ENCODE measurements around the gene SLC35B1.
A peak's percentile ranks its signal among the peaks of the same experiment; 100 is the strongest.

The SLC35B1 gene, protein sequence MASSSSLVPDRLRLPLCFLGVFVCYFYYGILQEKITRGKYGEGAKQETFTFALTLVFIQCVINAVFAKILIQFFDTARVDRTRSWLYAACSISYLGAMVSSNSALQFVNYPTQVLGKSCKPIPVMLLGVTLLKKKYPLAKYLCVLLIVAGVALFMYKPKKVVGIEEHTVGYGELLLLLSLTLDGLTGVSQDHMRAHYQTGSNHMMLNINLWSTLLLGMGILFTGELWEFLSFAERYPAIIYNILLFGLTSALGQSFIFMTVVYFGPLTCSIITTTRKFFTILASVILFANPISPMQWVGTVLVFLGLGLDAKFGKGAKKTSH

DNA sequence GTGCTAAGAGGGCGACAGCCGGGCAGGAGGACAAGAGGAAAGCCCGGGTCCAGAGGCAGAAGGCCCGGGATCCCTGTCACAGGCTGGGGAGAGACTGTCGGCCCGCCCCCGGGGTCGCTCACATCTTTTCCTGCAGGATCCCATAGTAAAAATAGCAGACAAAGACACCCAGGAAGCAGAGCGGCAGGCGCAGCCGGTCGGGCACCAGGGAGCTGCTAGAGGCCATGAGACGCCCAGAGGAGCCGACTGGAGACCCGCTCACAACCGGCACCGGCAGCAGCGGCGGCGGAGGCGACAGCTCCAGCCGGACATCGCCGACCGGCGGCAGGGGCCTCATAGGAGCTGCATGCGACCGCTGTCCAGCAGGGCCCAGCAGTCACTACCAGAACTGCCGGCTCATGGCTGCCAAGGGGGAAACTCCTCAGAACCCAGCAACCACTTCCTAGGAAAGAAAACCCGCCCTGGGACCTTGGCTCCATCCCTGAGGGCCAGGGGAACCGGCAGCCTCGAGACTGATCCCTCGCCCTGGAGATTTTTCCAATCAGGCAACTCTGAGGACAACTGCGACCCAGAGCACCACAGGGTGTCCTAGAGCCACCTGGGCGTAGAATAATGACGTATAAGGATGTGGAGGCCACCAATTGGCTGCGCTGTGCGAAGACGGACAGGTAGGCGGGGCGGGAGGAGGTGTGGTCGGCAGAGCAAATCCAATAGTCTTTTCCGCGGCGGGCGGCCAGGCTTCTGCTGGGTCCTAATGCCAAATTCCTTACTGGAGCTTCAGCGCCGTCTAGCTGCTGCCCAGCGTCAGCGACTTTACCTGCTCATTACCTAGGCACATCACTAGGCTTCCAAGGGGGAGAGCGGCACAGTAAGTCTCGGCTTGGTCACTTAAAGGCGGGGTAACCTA, at the start of gene SLC35B1:
Gene SLC35B1, minus strand, starts transcription at position 357 of the 907 bp plus-strand sequence. Its CDS starts 131 bp downstream, at position 226.
- DNase-seq = peak; percentile 99

DNA sequence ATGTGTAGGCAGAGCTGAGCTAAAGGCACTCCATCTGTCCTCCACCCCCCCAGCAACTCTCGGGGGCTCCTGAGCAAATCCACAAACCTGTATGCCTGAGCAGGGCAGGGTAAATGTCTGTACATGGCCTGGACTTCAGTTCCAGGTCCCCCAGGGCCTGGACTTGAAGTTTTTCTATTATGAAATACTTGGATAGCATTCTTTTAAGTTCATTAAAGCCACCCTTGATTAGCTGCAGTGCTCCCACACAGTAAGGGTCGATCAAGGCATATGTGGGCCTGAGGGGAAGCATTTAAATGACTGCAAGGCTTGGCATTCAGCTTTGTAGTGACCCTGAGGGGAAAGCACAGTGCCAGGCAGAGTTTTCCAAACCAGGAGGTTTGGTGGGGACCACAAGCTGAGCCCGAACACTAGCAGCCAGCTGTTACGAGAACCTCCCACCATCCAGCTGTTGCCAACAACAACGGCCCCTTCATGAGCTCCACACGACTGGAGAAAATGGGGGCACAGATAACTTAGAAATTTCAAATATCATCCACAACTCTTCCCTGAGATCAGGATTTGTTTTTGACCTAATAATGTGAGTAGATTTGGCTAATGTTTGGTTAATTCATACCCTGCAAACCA, 49.5 kb upstream of the SLC35B1 start:
- no peak for DNase-seq

DNA sequence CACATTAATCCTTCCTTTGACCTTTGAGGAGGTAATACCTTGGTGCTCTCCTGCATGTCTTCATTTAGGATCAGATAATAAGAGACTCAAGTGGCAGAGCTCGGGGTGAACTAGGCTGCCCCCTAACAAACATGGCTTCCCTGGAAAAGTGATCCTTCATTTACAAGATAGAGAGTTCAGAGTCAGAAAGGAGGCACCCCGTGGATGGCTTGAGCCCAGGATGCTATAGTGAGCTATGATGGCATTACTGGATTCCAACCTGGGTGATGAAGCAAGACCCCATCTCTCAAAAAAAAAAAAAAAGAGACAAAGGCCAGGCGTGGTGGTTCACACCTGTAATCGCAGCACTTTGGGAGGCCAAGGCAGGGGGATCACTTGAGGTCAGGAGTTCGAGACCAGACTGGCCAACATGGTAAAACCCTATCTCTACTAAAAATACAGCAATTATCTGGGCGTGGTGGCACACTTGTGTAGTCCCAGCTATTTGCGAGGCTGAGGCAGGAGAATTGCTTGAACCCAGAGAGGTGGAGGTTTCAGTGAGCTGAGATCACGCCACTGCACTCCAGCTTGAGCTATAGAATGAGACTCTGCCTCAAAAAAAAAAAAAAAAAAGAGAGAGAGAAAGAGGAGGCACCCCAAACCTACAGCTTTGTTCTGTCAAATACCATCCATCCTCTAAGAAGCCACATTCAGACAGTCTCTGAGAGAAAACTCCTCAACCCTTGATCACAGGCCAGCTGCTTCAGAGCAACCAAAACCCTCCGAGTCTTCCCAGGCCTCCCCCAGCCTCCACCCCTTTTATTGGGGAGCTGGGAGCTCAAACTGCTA, 48.8 kb upstream of the SLC35B1 start:
- no peak for DNase-seq

DNA sequence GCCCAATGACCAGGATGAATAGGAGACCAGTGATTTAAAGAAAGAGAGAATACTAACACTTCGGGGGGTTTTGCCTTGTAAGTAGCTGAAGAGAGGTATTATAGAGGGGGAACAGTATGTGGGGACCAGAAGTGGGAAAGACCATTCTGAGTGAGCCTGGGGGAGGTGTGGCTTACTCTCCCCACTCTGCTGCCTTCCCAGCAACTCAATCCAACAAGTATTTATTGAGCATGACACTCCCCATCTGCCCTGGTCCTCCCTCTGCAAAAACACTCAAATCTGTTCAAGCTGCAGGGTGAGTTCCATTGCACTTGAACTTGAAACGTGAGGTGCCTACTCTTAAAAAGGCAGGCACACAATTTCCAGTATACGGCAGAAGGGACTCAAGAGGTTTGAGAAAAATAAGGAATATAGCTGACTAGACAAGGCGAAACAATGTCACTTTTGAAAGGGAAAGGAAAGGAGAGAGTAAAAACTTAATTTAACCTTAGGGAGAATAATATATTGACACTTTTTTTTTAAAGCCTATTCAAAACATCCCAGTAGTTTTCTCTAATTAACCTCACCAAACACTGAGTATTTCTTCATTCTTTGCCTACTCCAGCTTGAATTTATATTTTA, 48.0 kb upstream of the SLC35B1 start:
- no peak for DNase-seq

DNA sequence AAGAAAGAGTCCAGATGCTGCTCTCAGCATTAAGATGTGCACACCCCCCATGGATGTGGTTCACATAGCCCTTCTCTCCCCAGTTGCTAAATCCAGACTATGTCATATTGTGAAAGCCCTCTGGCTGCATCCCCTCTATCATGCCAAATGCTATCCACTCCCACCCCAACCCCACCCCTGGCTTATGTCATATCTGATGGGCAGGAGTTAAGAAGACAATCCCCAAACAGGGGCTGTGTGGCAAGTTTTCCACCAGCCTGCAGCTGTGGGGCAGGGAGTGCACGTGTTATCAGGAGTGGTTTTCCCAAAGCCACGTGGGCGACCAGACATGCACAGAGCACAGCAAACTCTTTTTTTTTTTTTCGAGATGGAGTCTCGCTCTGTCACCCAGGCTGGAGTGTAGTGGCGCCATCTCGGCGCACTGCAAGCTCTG, 46.2 kb upstream of the SLC35B1 start:
- no peak for DNase-seq

DNA sequence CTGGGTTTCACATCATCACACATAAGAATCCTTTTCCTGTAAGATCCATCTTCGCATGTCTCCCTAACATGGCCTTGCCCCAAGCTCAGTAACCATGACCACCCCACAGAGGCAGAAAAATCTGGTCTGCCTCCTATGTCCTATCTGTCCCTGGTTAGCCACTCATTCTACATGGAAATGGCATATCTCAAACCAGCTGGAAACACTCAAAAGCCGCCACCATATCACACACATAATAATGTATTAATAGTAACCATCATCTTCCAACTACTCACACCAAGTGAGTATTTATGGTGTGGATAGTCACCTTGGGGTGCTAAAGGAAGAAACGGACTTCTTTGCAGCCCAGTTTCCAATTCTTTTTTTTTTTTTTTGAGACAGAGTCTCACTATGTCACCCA, 44.7 kb upstream of the SLC35B1 start:
- no peak for DNase-seq

DNA sequence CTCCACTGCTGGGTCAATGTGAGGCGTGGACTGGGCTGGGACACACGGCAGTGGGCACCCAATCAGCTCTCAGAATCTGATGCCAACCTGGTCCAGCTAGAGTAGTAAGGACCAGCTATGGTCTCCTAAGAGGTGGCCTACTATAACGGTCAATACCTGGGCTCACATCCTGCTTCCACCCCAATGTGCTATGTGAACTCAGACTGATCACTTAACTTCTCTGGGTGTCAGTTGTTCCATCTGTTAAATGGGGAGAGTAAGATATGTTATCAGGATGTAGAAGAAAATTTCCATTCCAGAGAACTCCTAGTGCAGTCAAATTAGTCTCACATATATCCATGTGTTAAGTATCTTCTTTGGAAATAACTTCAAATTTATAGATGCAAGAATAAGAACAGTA, 42.0 kb upstream of the SLC35B1 start:
- no peak for DNase-seq

DNA sequence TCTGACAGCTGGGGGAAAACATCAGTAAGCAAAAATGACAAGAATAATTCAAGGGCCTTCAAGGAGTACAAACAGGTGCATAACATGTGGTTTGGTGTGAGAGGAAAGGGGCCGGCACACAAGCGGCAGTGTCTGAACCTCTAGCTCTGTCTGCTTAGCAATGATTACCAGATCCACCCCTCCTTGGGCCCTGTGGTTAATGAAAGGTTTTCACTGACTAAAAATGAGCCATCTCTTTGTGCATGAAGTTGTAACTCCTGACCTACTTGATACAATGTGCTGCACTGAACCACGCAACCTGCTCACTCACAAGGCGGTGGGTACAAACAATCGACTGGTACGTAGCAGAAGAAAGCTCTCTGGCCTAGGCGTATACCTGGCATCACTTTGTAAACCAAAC, 41.0 kb upstream of the SLC35B1 start:
- DNase-seq = peak; percentile 80

DNA sequence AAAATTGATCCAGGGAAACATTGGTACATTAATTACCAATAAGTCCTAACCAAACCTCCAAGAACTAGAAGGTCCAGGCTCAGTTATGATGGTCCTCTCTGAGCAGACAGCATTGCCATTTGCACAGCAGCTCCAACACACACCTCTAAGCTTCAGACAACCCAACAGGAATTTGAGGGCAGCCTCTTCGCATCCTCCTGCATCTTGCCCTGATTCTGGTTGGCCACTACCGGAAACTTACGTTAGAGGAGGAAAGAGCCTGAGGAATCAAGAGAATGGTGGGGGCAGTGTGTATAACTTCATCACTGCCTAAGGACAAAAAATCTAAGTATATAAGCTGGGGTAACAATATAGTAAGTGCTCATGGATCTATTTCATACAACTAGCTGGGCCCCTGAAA, 40.5 kb upstream of the SLC35B1 start:
- DNase-seq = peak; percentile 62

DNA sequence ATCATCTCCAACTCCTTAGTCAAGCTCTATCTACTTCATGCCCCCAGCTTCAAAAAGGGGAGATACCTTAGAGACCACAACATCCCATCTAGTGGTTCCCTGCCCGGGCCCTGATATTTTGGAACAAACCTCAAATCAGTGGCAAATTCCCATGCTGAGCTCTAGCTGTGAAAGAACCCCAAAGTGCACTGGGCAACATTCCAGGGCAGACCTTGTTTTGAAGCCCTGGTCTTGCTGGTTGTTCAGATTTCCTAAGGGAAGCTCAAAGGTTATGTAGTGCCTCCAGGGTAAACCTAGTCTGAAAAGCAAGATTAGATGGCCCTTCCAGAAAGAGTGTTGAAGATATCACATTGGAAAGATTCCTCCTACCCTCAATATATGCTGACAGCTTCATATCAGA, 39.9 kb upstream of the SLC35B1 start:
- no peak for DNase-seq

DNA sequence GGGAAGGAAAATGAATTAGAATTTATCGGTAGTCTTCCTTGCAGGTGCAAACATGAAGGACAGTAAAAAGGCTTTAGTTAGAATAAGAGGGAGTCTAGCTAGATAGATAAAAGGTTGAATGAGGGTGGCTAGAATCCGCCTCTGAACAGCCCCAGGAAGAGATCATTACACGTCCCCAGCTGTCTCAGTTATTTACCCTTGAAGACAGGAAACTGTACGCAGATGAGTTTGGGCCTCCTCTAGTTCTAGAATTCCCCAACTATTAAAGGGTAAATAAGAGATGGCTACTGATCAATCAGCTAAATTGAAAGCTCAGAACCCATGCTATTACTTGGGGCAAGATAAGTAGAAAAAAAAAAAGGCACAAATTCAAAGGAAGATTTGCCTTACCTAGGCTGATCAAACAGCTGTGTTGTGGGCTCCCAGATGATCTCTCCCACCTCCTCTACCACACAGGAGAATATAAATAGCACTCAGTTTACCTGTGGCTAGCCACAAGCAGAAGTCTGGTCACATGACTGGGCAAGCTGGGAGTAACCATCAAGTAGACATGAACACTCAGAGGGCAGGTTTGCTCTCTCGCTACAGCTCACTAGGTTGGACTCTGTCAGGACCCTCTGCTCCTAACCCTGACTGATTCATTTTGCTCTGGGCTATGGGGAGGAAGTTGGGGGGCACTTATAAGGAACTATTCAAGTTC, 39.2 kb upstream of the SLC35B1 start:
- peak; percentile 77 for DNase-seq

DNA sequence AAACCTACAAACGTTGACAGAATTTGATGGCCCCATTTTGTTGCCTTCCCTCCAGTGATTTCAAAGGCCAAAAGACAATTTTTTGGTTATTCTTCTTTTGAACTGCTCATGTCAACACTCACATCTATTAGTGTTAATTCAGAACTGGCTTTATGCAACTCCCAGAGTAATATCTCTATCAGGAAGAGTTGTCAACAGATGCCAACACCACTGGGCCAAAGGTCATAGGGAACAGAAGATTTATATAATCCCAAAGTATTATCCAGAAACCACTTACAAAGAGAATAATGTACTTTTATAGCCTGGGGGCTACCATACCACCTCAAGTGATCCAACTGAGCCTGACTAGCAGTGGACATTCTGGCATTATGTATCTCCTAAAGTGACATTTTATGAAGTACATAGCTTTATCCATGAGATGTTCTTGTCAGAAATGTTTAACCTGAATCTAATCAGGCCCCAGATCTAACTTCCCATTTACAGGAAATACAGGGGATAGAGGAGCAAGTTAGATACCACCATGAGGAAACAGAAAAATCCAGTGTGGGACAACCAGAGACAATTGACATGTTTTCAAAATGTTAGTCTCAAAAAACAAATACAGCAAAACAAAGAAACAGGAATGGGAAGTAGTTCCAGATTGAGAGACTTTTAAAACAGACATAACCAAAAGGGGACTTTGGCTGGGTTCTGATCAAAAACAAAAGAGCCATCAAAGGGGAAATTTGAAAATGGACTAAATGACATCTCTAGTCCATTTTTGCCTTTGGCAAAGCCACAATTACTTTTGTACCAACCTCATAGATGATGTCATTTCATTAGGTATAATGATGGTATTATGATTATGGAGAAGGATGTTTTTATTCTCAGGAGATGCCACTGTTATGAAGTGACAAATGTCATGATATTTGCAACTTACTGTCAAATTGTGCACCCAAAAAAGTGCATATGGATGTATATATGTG, 37.7 kb upstream of the SLC35B1 start:
- no peak for DNase-seq

DNA sequence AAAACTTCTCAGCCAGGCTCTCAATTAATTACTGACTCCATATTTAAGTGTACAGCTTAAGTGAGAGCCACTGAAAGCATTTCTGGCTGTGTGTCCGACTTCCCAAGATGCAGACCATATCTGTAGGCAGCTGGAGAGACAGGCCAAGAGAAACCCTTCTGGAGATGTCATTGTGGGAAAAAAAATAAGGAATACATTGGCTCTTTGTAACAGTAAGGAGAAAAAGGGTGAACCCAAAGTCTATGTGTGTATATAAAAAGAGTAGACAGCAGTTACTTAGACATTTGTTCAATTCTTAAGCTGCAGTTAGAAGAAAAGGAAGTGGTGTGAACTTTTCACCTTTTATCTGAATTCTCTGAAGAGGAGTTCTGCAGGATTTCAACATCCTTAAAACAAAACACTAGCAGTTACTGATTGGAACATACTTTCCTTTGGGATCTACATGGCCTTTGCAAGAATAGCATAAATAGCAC, 34.4 kb upstream of the SLC35B1 start:
- no peak for DNase-seq

DNA sequence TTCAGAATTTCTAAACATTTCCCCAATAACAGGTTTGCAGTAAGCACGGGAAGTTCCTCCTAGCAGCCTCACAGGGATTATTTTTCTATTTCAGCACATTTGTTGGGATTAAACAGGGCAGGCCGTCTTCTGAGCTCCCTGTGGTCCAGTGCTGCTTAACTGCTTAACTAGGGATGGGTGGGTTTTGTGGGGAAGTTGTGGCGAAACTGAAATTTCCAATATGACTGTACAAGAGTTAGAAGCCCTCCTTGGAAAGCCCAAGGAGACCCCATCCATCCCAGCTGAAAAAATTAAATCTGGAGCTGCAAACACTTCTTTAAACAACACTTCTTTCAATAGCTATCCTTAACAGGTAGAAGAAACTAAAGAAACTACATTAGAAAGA, 33.9 kb upstream of the SLC35B1 start:
- no peak for DNase-seq

DNA sequence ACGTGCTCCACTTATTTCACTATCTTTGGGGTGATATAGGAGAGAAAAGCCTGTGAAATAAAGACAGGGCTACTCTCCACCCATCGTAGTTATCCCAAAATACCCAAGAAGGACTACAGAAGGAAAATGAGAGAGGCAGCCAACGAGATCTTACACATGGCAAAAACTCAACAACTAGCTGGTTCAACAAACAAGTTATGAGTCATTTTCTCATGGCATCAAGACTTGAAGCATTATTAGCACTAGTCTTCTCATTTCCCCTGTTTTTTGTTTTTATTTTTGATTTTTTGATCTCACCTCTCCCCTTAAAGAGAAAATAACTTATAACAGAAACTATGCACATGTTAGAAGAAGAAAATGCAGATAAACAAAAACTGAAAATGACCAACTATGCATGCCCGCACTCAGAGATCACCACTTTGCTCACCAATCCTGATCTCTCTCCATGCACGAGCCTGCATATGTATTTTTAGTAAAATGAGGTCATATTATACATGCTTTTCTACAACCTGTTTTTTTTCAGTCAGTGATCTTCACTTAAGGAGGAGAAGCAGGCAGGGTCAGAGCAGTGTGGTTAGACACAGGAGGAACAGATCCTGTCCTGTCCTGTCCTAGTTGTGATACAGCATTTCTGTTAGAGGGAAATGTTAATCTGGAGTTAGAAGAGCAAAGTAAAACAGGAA, 33.4 kb upstream of the SLC35B1 start:
- DNase-seq = no peak

DNA sequence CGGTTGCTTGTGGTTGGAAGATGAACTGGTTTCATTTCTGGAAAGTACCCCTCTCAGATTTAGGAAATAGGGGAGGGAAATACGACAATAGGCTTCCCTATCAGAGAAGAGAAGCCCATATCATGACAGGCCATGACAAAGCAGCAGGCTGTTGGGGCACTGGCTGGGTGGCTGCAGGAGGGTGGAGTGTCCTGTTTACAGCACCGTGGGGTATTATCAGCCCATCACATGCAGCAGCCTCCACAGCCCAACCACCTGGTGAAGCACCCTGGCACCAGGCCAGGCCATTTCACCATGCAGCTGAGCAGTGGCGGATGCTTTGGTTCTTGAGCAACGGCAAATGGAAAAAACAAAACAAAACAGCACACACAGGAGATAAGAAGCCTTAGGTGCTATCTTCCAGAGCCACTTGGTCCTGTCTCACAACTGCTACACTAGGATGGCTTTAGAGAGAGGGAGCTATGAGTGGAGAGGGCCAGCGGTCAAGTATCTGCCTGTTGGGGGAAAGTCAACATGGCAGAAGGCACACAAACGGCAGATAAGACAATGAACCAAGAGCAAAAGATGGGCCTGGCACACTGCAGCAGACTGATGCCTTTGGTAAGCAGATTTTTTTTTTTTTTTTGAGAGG, 32.0 kb upstream of the SLC35B1 start:
- peak; percentile 98 for DNase-seq

DNA sequence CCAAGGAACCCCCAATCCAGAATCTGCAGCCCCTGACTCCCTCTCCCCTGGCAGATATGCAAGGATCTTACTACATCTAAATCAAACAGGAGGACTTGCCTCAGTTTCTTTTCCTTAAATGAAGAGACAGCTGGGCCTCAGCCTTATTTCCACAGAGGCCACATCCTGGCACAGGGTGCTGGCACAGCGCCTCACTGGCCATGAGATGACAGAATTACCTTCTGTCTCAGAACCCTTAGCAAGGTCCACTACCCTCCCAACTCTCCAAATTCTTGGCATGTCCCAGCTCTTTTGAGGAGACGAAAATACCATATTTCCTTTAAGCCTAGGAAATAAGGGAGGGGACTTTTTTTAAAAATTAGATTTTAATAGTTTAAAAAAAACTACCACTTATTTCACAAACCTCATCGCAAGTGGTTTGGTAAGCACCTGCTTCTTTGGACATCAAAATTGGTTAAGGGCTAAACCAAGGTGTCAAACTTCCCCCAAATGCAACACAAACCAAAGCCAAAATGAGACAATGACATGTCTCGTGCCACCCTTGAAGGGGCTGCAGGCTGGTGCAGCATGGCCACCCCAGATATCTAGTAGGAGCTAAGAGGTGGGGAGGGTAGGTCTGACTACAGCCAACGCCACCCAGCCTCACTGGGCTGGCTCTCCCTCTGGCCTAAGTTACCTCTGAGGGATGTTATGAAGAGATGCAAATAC, 30.8 kb upstream of the SLC35B1 start:
- DNase-seq = peak; percentile 47
